Measurements from ENCODE around the gene HIVEP1. TPM values are rescaled to one million over a fixed set of nuclear protein-coding genes. Genes with fewer than 3 reads are reported as not detected.

Gene HIVEP1
- total and polyA plus RNA-seq, 2 of the 13 experiments (the other 11 are each of a cell fraction or from before 2014, with no cell fraction given) = 7.4 to 9.9 TPM

DNA sequence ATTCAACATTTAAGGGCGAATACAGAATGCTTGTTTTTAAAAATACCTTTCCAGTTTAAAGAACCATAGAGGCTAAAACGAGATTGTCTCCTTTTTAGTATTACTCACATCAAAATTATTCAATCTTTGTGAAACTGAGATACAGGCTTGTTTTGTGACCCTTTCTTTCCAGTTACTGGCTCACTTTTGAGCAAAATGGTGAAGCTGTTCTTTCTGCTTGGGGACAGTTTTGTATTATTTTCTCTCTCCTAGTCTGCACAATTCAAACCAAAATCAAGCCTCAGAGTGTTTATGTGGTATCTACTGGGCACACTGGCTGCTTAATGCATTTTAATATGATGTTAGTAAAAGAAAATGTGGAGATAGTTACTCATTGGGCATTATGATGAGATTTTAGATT, 36.5 kb downstream of the HIVEP1 start:
- H3K79me2 ChIP-seq (ENCODE audit: insufficient read depth, low read length) = peaks cover 6% of the 10 kb centered on the region
- no peaks in the 10 kb centered on the region for H3K36me3 ChIP-seq (replicated peaks in 1 of 2; ENCODE audit: control insufficient read depth in 1 of 2, insufficient read depth in 2 of 2, low read length in 2 of 2)
- H3K4me1 ChIP-seq (ENCODE audit: insufficient read depth, low read length) = peaks cover 8% of the 10 kb centered on the region
- no peak for DNase-seq (ENCODE audit: low spot score)
- ATAC-seq = no peak
- H3K27me3 ChIP-seq (ENCODE audit: control insufficient read depth in 1 of 2, insufficient read depth in 2 of 2, low read length in 2 of 2) = no peaks in the 10 kb centered on the region
- H4K20me1 ChIP-seq (ENCODE audit: insufficient read depth, low read length) = no peaks in the 10 kb centered on the region
- no peak overlapping the region for H3K4me2 ChIP-seq (ENCODE audit: low read depth, low read length)
- no peak overlapping the region for H3K9ac ChIP-seq (ENCODE audit: insufficient read depth, low read depth, low read length)
- no TSS peak for BruUV-seq (replicated peaks)
- in situ Hi-C loops (cut with HindIII; ENCODE audit: extremely low pct_ligation_motif_present, low pct_unique_long_range_greater_than_20kb) (no loop called here), intact Hi-C loops (cut with micrococcal nuclease; ENCODE audit: unreplicated experiment) (no loop called here)
- no peaks in the 10 kb centered on the region for H3K9me3 ChIP-seq (ENCODE audit: low read length)
- no peak overlapping the region for H2AFZ ChIP-seq (ENCODE audit: low read length)
- H3K27ac ChIP-seq (ENCODE audit: extremely low read length, insufficient read depth, low read length) = no peak overlapping the region
- TF ChIP-seq, protein P1, sequence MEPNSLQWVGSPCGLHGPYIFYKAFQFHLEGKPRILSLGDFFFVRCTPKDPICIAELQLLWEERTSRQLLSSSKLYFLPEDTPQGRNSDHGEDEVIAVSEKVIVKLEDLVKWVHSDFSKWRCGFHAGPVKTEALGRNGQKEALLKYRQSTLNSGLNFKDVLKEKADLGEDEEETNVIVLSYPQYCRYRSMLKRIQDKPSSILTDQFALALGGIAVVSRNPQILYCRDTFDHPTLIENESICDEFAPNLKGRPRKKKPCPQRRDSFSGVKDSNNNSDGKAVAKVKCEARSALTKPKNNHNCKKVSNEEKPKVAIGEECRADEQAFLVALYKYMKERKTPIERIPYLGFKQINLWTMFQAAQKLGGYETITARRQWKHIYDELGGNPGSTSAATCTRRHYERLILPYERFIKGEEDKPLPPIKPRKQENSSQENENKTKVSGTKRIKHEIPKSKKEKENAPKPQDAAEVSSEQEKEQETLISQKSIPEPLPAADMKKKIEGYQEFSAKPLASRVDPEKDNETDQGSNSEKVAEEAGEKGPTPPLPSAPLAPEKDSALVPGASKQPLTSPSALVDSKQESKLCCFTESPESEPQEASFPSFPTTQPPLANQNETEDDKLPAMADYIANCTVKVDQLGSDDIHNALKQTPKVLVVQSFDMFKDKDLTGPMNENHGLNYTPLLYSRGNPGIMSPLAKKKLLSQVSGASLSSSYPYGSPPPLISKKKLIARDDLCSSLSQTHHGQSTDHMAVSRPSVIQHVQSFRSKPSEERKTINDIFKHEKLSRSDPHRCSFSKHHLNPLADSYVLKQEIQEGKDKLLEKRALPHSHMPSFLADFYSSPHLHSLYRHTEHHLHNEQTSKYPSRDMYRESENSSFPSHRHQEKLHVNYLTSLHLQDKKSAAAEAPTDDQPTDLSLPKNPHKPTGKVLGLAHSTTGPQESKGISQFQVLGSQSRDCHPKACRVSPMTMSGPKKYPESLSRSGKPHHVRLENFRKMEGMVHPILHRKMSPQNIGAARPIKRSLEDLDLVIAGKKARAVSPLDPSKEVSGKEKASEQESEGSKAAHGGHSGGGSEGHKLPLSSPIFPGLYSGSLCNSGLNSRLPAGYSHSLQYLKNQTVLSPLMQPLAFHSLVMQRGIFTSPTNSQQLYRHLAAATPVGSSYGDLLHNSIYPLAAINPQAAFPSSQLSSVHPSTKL (CRISPR knock-in tag; IDR thresholded peaks at IDR 0.05) = no peak
- TF ChIP-seq SMAD9 (CRISPR knock-in tag; IDR thresholded peaks at IDR 0.05) = no peak
- TF ChIP-seq ELF1 (CRISPR knock-in tag; IDR thresholded peaks at IDR 0.05) = no peak
- no peak for TF ChIP-seq RBAK (CRISPR knock-in tag; IDR thresholded peaks at IDR 0.05)
- TF ChIP-seq FIP1L1 (IDR thresholded peaks at IDR 0.05; ENCODE audit: borderline replicate concordance, insufficient read depth, low read depth, low read length) = no peak
- TF ChIP-seq ZNF761 (CRISPR knock-in tag; conservative IDR thresholded peaks at IDR 0.05) = no peak
- TF ChIP-seq FOXJ3 (CRISPR knock-in tag; IDR thresholded peaks at IDR 0.05; ENCODE audit: borderline replicate concordance) = no peak
- TF ChIP-seq, protein P2, sequence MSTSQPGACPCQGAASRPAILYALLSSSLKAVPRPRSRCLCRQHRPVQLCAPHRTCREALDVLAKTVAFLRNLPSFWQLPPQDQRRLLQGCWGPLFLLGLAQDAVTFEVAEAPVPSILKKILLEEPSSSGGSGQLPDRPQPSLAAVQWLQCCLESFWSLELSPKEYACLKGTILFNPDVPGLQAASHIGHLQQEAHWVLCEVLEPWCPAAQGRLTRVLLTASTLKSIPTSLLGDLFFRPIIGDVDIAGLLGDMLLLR (CRISPR knock-in tag; IDR thresholded peaks at IDR 0.05) = no peak
- TF ChIP-seq, protein P3, sequence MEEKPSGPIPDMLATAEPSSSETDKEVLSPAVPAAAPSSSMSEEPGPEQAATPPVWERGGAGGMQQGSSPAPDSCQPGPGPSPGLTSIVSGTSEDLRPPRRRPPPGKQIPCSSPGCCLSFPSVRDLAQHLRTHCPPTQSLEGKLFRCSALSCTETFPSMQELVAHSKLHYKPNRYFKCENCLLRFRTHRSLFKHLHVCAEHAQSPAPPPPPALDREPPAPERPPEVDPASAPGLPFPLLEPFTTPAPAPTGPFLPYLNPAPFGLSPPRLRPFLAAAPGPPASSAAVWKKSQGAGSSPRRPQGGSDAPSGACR (CRISPR knock-in tag; IDR thresholded peaks at IDR 0.05) = no peak
- TF ChIP-seq, protein P4, sequence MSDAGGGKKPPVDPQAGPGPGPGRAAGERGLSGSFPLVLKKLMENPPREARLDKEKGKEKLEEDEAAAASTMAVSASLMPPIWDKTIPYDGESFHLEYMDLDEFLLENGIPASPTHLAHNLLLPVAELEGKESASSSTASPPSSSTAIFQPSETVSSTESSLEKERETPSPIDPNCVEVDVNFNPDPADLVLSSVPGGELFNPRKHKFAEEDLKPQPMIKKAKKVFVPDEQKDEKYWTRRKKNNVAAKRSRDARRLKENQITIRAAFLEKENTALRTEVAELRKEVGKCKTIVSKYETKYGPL (CRISPR knock-in tag; IDR thresholded peaks at IDR 0.05) = no peak
- TF ChIP-seq ZFP36 (IDR thresholded peaks at IDR 0.05; ENCODE audit: borderline replicate concordance, low read depth, low read length, partially characterized antibody) = no peak
- TF ChIP-seq HOXD1 (CRISPR knock-in tag; IDR thresholded peaks at IDR 0.05) = no peak
- no peak for TF ChIP-seq ZNF24 (IDR thresholded peaks at IDR 0.05)
- CTCF ChIA-PET (ENCODE audit: low intra/inter-chr PET ratio, low total read pairs) = no interaction called here
- no peak overlapping the region for H3K4me3 ChIP-seq (replicated peaks in 1 of 3; ENCODE audit: insufficient read depth in 1 of 3, low read depth in 2 of 3, low read length in 3 of 3)
- WGBS (ENCODE audit: low lambda C conversion rate) = 71% methylated on average over 2 of the region's 2 CpGs
- no peak for FAIRE-seq
- POLR2A ChIA-PET = no interaction called here

All from HepG2 (cell line).